ENCODE results near the gene SPTLC1. TPM values are rescaled to one million over a fixed set of nuclear protein-coding genes. Genes with fewer than 3 reads are reported as not detected.

The SPTLC1 gene
- total and polyA plus RNA-seq, 2 of the 13 experiments (the other 11 are each of a cell fraction or from before 2014, with no cell fraction given) = 56.2 to 72.5 TPM

- TF ChIP-seq AFF4 (CRISPR knock-in tag; IDR thresholded peaks at IDR 0.05) (no peak), ZNF12 (CRISPR knock-in tag; IDR thresholded peaks at IDR 0.05) (no peak), ELF4 (CRISPR knock-in tag; IDR thresholded peaks at IDR 0.05; ENCODE audit: borderline replicate concordance) (no peak), RFX5 (IDR thresholded peaks at IDR 0.05; ENCODE audit: low read depth, low read length) (no peak), ZNF772 (CRISPR knock-in tag; IDR thresholded peaks at IDR 0.05) (no peak; the same call in 1 of the 2 replicates), ZNF234 (CRISPR knock-in tag; conservative IDR thresholded peaks at IDR 0.05) (no peak), MLLT10 (CRISPR knock-in tag; IDR thresholded peaks at IDR 0.05) (no peak), NRL (CRISPR knock-in tag; IDR thresholded peaks at IDR 0.05; ENCODE audit: borderline replicate concordance) (no peak), AGO2 (optimal IDR thresholded peaks at IDR 0.05; ENCODE audit: low read depth, low read length) (no peak), ZNF660 (CRISPR knock-in tag; IDR thresholded peaks at IDR 0.05; ENCODE audit: borderline replicate concordance, low read depth) (no peak), DBP (CRISPR knock-in tag; IDR thresholded peaks at IDR 0.05; ENCODE audit: not compliant biosample characterization) (no peak), ZNF782 (CRISPR knock-in tag; IDR thresholded peaks at IDR 0.05; ENCODE audit: borderline replicate concordance) (no peak), MEF2D (CRISPR knock-in tag; IDR thresholded peaks at IDR 0.05) (no peak; the same call in 1 of the 2 replicates), ZNF574 (CRISPR knock-in tag; IDR thresholded peaks at IDR 0.05) (no peak; the same call in none of the 2 replicates), ZNF468 (CRISPR knock-in tag; IDR thresholded peaks at IDR 0.05) (no peak), HES4 (CRISPR knock-in tag; IDR thresholded peaks at IDR 0.05; ENCODE audit: borderline replicate concordance) (no peak), MAFF (IDR thresholded peaks at IDR 0.05; ENCODE audit: low read depth, low read length) (no peak), ZBTB8A (CRISPR knock-in tag; IDR thresholded peaks at IDR 0.05; ENCODE audit: borderline replicate concordance, low read depth) (no peak), TEAD2 (CRISPR knock-in tag; IDR thresholded peaks at IDR 0.05) (no peak)
- TF ChIP-seq, protein P1, sequence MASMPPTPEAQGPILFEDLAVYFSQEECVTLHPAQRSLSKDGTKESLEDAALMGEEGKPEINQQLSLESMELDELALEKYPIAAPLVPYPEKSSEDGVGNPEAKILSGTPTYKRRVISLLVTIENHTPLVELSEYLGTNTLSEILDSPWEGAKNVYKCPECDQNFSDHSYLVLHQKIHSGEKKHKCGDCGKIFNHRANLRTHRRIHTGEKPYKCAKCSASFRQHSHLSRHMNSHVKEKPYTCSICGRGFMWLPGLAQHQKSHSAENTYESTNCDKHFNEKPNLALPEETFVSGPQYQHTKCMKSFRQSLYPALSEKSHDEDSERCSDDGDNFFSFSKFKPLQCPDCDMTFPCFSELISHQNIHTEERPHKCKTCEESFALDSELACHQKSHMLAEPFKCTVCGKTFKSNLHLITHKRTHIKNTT (CRISPR knock-in tag; IDR thresholded peaks at IDR 0.05) = no peak
Measured at GRCh38 chr9:92138157-92138959, 23.1 kb upstream of the SPTLC1 start (continued).
